GM12878 (cell line): ENCODE data around the gene STT3B. TPM values are rescaled to one million over a fixed set of nuclear protein-coding genes. Genes with fewer than 3 reads are reported as not detected.

Source experiments
- ATAC-seq: fragments of 200-7000 bp; cut with Tn5 transposase; 3 replicates; pipeline ENCODE4 v1.9.1; 2020; ENCODE audit warnings: mild to moderate bottlenecking, moderate library complexity
- BruUV-seq: library from RNA; stranded (reverse); fragments of 400-500 nt; replicated peaks from 2 replicates; lab custom pipeline; 2021; lab: Mats Ljungman, UMichigan
- CTCF ChIA-PET: fragments of 300-600 bp; sonication (Branson Sonifier 250); formaldehyde crosslinking; extraction: SDS; loops from one replicate; lab custom pipeline; 2021; ENCODE audit warnings: inconsistent platforms; lab: Yijun Ruan, JAX
- POLR2A ChIA-PET: fragments of 350-600 bp; formaldehyde crosslinking; extraction: SDS; loops from one replicate; lab custom pipeline; 2021; ENCODE audit warnings: inconsistent platforms; lab: Charles Lee
- RAD21 ChIA-PET: fragments of 300-600 bp; sonication (Branson Sonifier 250); formaldehyde crosslinking; loops from one replicate; lab custom pipeline; 2023; ENCODE audit warnings: antibody characterized with exemption; ENCODE audit not compliant: unreplicated experiment; lab: Charles Lee
- SMC1A ChIA-PET: fragments of 300-600 bp; sonication (Branson Sonifier 250); formaldehyde crosslinking; loops from one replicate; lab custom pipeline; 2023; ENCODE audit not compliant: unreplicated experiment, uncharacterized antibody; lab: Charles Lee
- DNase-seq: peaks from one replicate; pipeline ENCODE4 v3.0.0-alpha.2; 2011; ENCODE audit warnings: low read depth, low spot score
- FAIRE-seq: peaks from 3 replicates; lab custom pipeline; 2011; peaks lifted over from hg19 to GRCh38; lab: Jason Lieb, UNC
- H2AFZ ChIP-seq: 2 replicates; pipeline ENCODE4 v1.6.0; 2011; ENCODE audit warnings: low read depth, low read length, control low read depth; ENCODE audit not compliant: control insufficient read depth
- H3K27ac ChIP-seq: 2 replicates; pipeline ENCODE4 v1.5.1; 2011; ENCODE audit warnings: control low read depth; ENCODE audit not compliant: control insufficient read depth, insufficient read depth
- H3K27me3 ChIP-seq, 2 experiments: replicated peaks in 1 of 2; 2 replicates each; pipeline versions ENCODE4 v1.6.0 to v1.6.1; 2011; ENCODE audit warnings: low read length in 1 of 2; ENCODE audit not compliant: control insufficient read depth in 2 of 2, insufficient read depth in 2 of 2
- H3K36me3 ChIP-seq, 2 experiments: 2 replicates each; pipeline ENCODE4 v1.5.1; 2011; ENCODE audit warnings: low read length in 1 of 2; ENCODE audit not compliant: control insufficient read depth in 2 of 2, insufficient read depth in 2 of 2
- H3K4me1 ChIP-seq: 2 replicates; pipeline ENCODE4 v1.6.1; 2011; ENCODE audit warnings: mild to moderate bottlenecking, low read length, moderate library complexity, mixed read lengths; ENCODE audit not compliant: control insufficient read depth, insufficient read depth
- H3K4me2 ChIP-seq: 2 replicates; pipeline ENCODE4 v1.6.0; 2011; ENCODE audit warnings: control low read depth; ENCODE audit not compliant: control insufficient read depth, insufficient read depth
- H3K4me3 ChIP-seq: fragments of 200-600 bp; sonication (generic); 2 replicates; pipeline ENCODE4 v1.5.1; 2016
- H3K79me2 ChIP-seq: 2 replicates; pipeline ENCODE4 v1.6.0; 2011; ENCODE audit warnings: low read length; ENCODE audit not compliant: control insufficient read depth, insufficient read depth
- H3K9ac ChIP-seq: 2 replicates; pipeline ENCODE4 v1.8.0; 2011; ENCODE audit warnings: low read length, control low read depth, mixed read lengths; ENCODE audit not compliant: control insufficient read depth, insufficient read depth
- H3K9me3 ChIP-seq: replicated peaks from 3 replicates; pipeline ENCODE4 v1.5.1; 2011; ENCODE audit warnings: mild to moderate bottlenecking, low read length; ENCODE audit not compliant: control insufficient read depth, insufficient read depth
- H4K20me1 ChIP-seq: 2 replicates; pipeline ENCODE4 v1.6.0; 2011; ENCODE audit not compliant: control insufficient read depth, insufficient read depth
- RB1 ChIP-seq: fragments of 450-650 bp; formaldehyde crosslinking; IDR thresholded peaks from 2 replicates; pipeline ENCODE4 v1.6.1; 2017; ENCODE audit warnings: mild to moderate bottlenecking, borderline replicate concordance
- ZBED1 ChIP-seq: IDR thresholded peaks from 2 replicates; pipeline ENCODE4 v1.6.1; 2016; ENCODE audit warnings: borderline replicate concordance
- ZBTB11 ChIP-seq: fragments of 450-650 bp; formaldehyde crosslinking; IDR thresholded peaks from 2 replicates; pipeline ENCODE4 v1.5.0; 2022; ENCODE audit warnings: mild to moderate bottlenecking, missing genetic modification characterization
- ZNF24 ChIP-seq: fragments of 450-650 bp; IDR thresholded peaks from 2 replicates; pipeline ENCODE4 v1.6.1; 2017; ENCODE audit warnings: antibody characterized with exemption, mild to moderate bottlenecking
- ZSCAN29 ChIP-seq: fragments of 450-650 bp; IDR thresholded peaks from 2 replicates; pipeline ENCODE4 v1.6.1; 2017; ENCODE audit warnings: mild to moderate bottlenecking, moderate library complexity
- WGBS: methylation state at CpG from one replicate; pipeline ENCODE4 v1.1.6; 2016; ENCODE audit warnings: low lambda C conversion rate; ENCODE audit not compliant: insufficient replicate concordance, insufficient coverage; ENCODE audit errors: missing lambda C conversion rate; 5-methylcytosine and 5-hydroxymethylcytosine counted together
- in situ Hi-C: fragments of 300-500 bp; cut with MboI; formaldehyde crosslinking; loops from 9 replicates; pipeline ENCODE4 v1.14.3; 2018; ENCODE audit warnings: mixed read lengths
- intact Hi-C: fragments of 100-400 bp; cut with micrococcal nuclease; formaldehyde crosslinking; loops from one replicate; pipeline ENCODE4 v1.14.2; 2022; ENCODE audit not compliant: unreplicated experiment
- polyA plus RNA-seq, 11 experiments: library from polyadenylated mRNA; depleted of rRNA in 4 of 11; unstranded in 6 of 11; stranded (reverse) in 5 of 11; fragments of >200 nt; fragmentation: Nextera tagmentation in 4 of 11; fragmentation: Illumina TruSeq in 1 of 11; extraction: Ambion mirVana in 4 of 11; extraction: Trizol in 1 of 11; gene quantifications; 1 replicate in 1 of 11; 2 replicates in 10 of 11; pipeline versions ENCODE4 v1.2.1 to v1.2.3, GENCODE V29; 2011 to 2016; ENCODE audit warnings: inconsistent platforms in 2 of 11, missing spikeins in 2 of 11, low read depth in 1 of 11
- total RNA-seq, 4 experiments: library from RNA; depleted of rRNA in 3 of 4; stranded (reverse); fragments of >200 nt in 3 of 4; fragmentation: Illumina TruSeq in 1 of 4; extraction: Trizol in 1 of 4; gene quantifications; 2 replicates each; pipeline versions ENCODE4 v1.2.1 to v1.2.3, GENCODE V29; 2013 to 2021

The STT3B gene
- total and polyA plus RNA-seq, 10 of the 15 experiments (the other 5 are each of a cell fraction or from before 2014, with no cell fraction given), result 19.9 to 208 (median 79.6) TPM

- TF ChIP-seq ZBTB11 (CRISPR knock-in tag) (no peak), ZSCAN29 (no peak), ZBED1 (no peak)
These were observed 48.9 kb downstream of the STT3B start (continued) for GRCh38 chr3:31581660-31582059.

GRCh38 chr3:31589228-31589627 lies 56.5 kb downstream of the STT3B start:
- H3K4me1 ChIP-seq, result no peaks in the 10 kb centered on the region
- DNase-seq, result no peak
- intact Hi-C loops (no loop called here), in situ Hi-C loops (no loop called here)
- FAIRE-seq, result no peak
- no TSS peak for BruUV-seq
- peaks cover 0 to 22% of the 10 kb centered on the region in 2 experiments for H3K36me3 ChIP-seq
- no peak overlapping the region for H2AFZ ChIP-seq
- H3K9ac ChIP-seq, result no peak overlapping the region
- ChIA-PET SMC1A (interaction anchor here (0.7 kb wide), 1 partner anchor 9 kb away, joined by 3 read pairs; no protein-coding TSS in a partner anchor), POLR2A (no interaction called here), RAD21 (no interaction called here), CTCF (no interaction called here)
- no peaks in the 10 kb centered on the region for H4K20me1 ChIP-seq
- H3K4me2 ChIP-seq, result no peak overlapping the region
- ATAC-seq, result no peak
- TF ChIP-seq RB1, result no peak
- TF ChIP-seq ZNF24, result peak; percentile 77; the same call in 1 of the 2 replicates
- H3K27me3 ChIP-seq, result no peaks in the 10 kb centered on the region
- H3K79me2 ChIP-seq, result peaks cover 48% of the 10 kb centered on the region
- WGBS, result 100% methylated on average over 2 of the region's 2 CpGs
- peaks cover 24% of the 10 kb centered on the region for H3K9me3 ChIP-seq
- no peak overlapping the region for H3K27ac ChIP-seq
- H3K4me3 ChIP-seq, result no peak overlapping the region
